Activated CD4-positive, alpha-beta T cell treated with anti-CD3 and anti-CD28 coated beads, Interleukin-2, amount 10 ng/mL, durations not matched to agents 24 days and 14 days (primary cell): ENCODE data around the gene PRR33. TPM values are rescaled to one million over a fixed set of nuclear protein-coding genes. Genes with fewer than 3 reads are reported as not detected.

Experiments
- DNase-seq: peaks from one replicate; pipeline ENCODE4 v3.0.0; 2022
- H3K27ac Mint-ChIP-seq: one replicate; pipeline ENCODE4 v1.8.0; 2022; ENCODE audit warnings: mild to moderate bottlenecking, mixed read lengths
- H3K27me3 Mint-ChIP-seq: one replicate; pipeline ENCODE4 v1.8.0; 2022; ENCODE audit warnings: mixed read lengths
- H3K36me3 Mint-ChIP-seq: one replicate; pipeline ENCODE4 v1.8.0; 2022; ENCODE audit warnings: low read depth, mild to moderate bottlenecking, mixed read lengths
- H3K4me1 Mint-ChIP-seq: one replicate; pipeline ENCODE4 v1.8.0; 2021; ENCODE audit warnings: mixed read lengths
- H3K4me3 Mint-ChIP-seq: one replicate; pipeline ENCODE4 v1.8.0; 2022; ENCODE audit warnings: mild to moderate bottlenecking, moderate library complexity, mixed read lengths
- H3K9me3 Mint-ChIP-seq: one replicate; pipeline ENCODE4 v1.8.0; 2021; ENCODE audit warnings: mixed read lengths
- intact Hi-C: fragments of 100-400 bp; cut with micrococcal nuclease; formaldehyde crosslinking; loops from one replicate; pipeline ENCODE4 v1.15.1; 2023
- total RNA-seq: library from RNA; stranded (reverse); gene quantifications from 2 replicates; pipeline ENCODE4 v1.2.3, GENCODE V29; 2022

Gene PRR33
- total RNA-seq, 1 donor from 2014 or later = not detected

DNA sequence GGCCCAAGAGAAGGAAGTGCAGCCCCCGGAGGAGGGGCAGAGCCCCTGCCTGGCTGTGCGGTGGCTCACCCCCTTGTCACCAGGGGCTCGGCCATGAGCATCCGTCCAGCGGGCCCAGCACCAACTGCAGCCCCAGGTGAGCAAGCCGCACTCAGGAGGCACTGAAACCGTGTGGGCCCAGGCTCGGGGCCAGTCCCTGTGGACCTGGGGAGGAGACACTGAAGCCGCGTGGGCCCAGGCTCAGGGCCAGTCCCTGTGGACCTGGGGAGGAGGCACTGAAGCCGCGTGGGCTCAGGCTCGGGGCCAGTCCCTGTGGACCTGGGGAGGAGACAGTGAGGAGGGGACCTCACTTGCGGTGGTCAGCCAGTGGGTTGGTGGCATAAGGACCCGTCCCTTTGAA, 24.9 kb downstream of the PRR33 start:
- Mint-ChIP-seq H3K4me3 (no peak overlapping the region), H3K4me1 (peaks cover 28% of the 10 kb centered on the region), H3K9me3 (no peaks in the 10 kb centered on the region), H3K27me3 (no peaks in the 10 kb centered on the region), H3K36me3 (peaks cover 30% of the 10 kb centered on the region), H3K27ac (no peak overlapping the region)
- intact Hi-C loops = no loop called here
- no peak for DNase-seq

DNA sequence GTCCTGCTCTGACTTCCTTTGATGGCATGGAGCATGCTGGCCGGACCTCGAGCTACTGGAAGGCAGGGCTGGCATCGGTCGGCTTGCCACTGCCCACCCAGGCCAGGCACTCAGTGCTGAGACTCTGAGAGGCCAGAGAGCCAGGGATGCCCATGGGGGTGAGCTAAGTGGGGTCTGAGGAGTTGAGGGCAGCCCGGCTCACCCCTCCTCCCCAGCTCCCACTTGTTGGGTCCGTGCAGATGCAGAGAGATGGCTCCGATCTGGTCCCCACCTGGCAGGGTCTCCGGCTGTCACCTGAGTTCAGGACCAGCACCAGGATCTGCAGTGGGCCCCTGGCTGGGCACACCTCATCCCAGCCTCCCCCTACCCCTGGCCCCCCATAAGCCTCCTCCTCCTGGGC, 25.5 kb downstream of the PRR33 start:
- Mint-ChIP-seq H3K27ac (no peak overlapping the region), H3K4me3 (no peak overlapping the region), H3K36me3 (peaks cover 30% of the 10 kb centered on the region), H3K9me3 (no peaks in the 10 kb centered on the region), H3K27me3 (no peaks in the 10 kb centered on the region), H3K4me1 (peaks cover 26% of the 10 kb centered on the region)
- intact Hi-C loops = no loop called here
- DNase-seq = no peak

DNA sequence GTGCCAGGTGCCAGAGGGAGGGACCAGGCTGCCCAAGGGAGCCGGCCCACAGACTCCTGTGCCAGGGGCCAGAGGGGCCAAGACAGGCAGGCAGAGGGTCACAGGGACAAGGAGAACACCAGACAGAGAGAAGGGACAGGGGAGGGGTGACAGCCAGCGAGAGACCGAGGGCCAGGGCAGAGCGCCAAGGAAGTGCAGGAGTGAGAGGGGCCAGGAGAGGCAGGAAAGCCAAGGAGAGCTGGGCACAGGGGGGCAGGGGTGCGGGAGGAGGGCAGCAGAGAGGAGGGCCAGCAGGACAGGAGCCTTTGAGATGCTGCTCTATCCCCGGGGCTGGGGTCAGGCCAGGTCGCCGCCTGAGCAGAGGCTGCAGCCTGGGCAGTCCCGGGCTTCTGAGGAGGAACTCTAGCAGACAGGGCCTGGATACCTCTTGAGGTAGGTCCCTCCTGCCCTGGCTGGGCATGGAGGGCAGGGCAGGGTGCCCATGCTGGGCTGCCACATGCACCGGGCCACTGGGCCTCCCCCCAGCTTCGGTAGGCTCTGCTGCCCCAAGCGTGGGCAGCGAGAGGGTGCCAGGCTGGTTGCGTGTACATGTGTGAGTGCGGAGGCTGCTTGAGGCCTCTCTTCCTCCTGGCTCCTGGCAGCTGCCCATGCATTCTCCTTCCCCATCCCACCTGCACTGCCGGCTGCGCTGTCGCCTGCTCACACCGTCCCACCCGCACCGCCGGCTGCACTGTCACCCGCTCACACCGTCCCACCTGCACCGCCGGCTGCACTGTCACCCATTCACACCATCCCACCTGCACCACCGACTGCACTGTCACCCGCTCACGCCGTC, 26.6 kb downstream of the PRR33 start:
- H3K36me3 Mint-ChIP-seq = peaks cover 25% of the 10 kb centered on the region
- intact Hi-C loops = no loop called here
- H3K4me1 Mint-ChIP-seq = peaks cover 16% of the 10 kb centered on the region
- H3K9me3 Mint-ChIP-seq = no peaks in the 10 kb centered on the region
- H3K27me3 Mint-ChIP-seq = no peaks in the 10 kb centered on the region
- no peak overlapping the region for H3K4me3 Mint-ChIP-seq
- H3K27ac Mint-ChIP-seq = peak overlapping the region; percentile 8
- DNase-seq = no peak

DNA sequence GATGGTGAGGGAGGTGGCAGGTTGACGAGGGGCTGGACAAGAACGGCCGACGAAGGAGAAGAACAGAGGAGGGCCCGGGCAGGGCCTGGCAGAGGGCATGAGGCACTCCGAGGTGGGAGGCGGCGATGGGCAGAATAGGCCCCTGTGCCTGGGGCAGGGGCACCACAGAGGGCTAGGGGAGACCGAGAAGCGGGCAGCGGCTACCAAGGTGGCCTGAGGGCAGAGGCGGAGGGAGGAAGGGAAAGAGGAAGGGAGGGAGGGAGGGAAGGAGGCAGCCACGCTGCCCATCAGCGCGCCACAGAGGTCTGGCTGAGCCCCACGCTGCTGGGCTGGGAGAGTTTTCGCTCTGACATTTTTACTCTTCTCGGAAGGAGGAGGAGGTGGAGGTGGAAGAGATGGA, 27.5 kb downstream of the PRR33 start:
- peaks cover 24% of the 10 kb centered on the region for H3K36me3 Mint-ChIP-seq
- H3K4me3 Mint-ChIP-seq = no peak overlapping the region
- peaks cover 15% of the 10 kb centered on the region for H3K4me1 Mint-ChIP-seq
- H3K27ac Mint-ChIP-seq = no peak overlapping the region
- no peak for DNase-seq
- no peaks in the 10 kb centered on the region for H3K27me3 Mint-ChIP-seq
- no peaks in the 10 kb centered on the region for H3K9me3 Mint-ChIP-seq
- intact Hi-C loops = no loop called here

DNA sequence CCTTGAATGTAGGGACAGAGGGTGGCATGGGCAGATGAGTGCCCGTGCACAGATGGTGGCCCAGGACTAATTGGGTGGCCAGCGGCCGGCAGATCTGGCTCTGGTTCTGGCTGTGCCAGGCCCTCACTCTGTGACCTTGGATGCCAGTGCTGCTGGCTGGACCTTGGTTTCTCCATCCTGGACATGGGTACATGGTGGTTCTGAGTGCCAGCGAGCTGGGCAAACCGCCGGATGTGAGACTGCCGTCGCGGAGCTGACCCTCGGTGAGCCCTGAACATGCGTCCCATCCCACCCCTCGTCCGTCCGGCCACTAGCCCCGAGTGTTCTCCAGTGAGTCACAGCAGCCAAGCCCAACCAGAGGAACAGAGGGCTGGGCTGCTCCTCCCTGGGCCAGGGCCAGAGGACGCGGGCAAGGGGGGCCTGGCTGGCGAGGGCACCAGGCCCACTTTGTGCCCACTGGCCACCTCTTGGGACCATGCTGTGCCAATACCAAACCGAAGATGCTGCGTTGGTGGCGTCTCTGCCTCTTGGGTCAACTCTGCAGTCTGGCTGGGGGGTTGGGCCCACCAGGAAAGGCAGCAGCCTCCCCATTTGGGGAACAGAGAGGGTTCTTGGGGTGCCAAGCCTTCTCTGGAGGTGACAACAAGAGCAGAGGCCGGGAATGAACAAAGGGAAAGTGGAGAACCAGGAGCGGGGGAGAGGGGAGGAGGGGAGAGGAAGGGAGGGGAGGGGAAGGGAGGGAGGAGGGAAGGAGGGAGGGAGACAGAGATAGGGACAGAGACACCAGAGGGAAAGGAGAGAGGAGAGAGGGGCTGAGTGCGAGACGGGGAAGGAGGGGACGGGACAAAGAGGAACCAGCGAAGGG, 28.1 kb downstream of the PRR33 start:
- Mint-ChIP-seq H3K36me3 (peaks cover 19% of the 10 kb centered on the region), H3K4me3 (no peak overlapping the region), H3K27ac (no peak overlapping the region), H3K27me3 (no peaks in the 10 kb centered on the region), H3K4me1 (peaks cover 12% of the 10 kb centered on the region), H3K9me3 (no peaks in the 10 kb centered on the region)
- intact Hi-C loops = no loop called here
- no peak for DNase-seq

DNA sequence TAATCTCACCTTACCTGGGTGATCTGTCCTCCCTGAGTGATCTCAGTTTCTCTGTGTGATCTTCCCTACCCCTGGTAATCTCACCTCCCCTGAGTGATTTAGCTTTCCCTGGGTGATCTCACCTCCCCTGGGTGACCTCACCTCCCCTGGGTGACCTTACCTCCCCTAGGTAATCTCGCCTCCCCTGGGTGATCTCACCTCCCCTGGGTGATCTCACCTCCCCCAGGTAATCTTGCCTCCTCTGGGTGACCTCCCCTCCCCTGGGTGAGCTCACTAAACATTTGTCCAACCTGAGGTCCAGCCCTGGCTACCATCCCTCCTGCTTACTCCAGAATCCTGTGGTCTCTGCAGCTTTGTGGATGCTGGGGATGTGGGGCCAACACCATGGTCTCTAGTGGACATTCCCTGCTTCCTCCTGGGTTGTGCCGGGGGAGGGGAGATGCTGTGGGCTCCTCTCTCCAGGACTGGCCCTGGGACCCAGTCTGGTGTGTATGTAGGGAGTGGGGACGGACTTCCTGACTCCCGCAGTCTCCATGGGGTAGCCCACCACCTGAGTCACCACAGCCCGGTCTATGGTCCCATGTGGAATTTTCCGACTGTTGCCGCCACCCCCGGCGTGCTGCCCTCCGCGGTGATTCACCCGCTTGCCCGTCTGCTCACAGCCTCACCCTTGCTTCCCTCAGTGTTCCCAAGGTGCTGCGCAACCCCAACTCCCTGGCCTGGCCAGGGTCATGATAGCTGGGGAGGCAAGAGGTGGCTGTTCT, 28.9 kb downstream of the PRR33 start:
- intact Hi-C loops = no loop called here
- DNase-seq = no peak
- Mint-ChIP-seq H3K4me1 (peaks cover 14% of the 10 kb centered on the region), H3K4me3 (no peak overlapping the region), H3K27ac (no peak overlapping the region), H3K27me3 (no peaks in the 10 kb centered on the region), H3K36me3 (peaks cover 17% of the 10 kb centered on the region), H3K9me3 (no peaks in the 10 kb centered on the region)

DNA sequence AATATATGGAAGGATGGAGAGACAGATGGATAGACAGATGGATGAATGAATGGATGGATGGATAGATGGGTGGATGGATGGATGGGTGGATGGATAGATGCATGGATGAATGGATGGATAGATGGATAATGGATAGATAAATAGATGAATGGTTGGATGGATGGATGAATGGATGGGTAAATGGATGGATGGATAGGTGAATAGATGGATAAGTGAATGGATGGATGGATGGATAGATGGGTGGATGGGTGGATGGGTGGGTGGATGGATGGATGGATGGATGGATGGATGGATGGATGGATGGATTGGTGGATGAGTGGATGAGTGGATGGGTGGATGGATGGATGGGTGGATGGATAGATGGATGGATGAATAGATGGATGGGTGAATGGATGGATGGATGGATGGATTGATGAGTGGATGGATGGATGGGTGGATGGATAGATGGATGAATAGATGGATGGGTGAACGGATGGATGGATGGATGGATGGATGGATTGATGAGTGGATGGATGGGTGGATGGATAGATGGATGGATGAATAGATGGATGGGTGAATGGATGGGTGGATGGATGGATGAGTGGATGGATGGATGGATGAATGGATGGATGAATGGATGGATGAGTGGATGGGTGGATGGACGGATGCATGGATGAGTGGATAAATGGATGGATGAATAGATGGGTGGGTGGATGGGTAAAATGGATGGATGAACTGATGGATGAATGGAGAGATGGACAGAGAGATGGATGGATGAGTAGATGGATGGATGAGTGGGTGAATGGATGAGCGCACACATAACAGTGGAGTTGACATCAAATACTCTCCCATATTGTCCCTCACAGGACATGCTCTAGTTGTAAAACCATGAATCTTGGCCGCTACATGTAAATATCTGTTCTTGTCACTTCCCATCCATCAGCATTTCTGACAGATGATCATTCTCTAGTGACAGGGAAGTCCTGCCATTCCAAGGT, 30.0 kb downstream of the PRR33 start:
- H3K4me3 Mint-ChIP-seq = no peak overlapping the region
- H3K27ac Mint-ChIP-seq = no peak overlapping the region
- peaks cover 14% of the 10 kb centered on the region for H3K36me3 Mint-ChIP-seq
- H3K9me3 Mint-ChIP-seq = no peaks in the 10 kb centered on the region
- intact Hi-C loops = no loop called here
- H3K27me3 Mint-ChIP-seq = no peaks in the 10 kb centered on the region
- peaks cover 12% of the 10 kb centered on the region for H3K4me1 Mint-ChIP-seq
- no peak for DNase-seq

DNA sequence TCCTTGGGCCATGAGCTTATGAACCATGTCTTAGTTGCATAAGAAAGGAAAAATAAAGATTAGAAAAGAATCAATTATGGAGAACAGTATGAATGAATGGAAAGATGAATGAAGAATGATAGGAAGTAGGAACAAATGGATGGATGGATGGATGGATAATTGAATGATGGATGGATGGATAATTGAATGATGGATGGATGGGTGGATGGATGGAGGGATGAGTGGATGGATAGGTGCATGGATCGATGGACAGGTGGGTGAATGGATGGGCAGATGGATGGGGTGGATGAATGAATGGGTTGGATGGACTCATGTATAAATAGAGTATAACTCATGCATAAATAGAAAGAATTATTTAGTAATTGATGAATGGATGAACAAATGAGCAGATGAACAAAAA, 31.6 kb downstream of the PRR33 start:
- intact Hi-C loops = no loop called here
- H3K4me1 Mint-ChIP-seq = peaks cover 12% of the 10 kb centered on the region
- H3K4me3 Mint-ChIP-seq = no peak overlapping the region
- no peaks in the 10 kb centered on the region for H3K9me3 Mint-ChIP-seq
- no peak overlapping the region for H3K27ac Mint-ChIP-seq
- peaks cover 5% of the 10 kb centered on the region for H3K36me3 Mint-ChIP-seq
- no peaks in the 10 kb centered on the region for H3K27me3 Mint-ChIP-seq
- no peak for DNase-seq

DNA sequence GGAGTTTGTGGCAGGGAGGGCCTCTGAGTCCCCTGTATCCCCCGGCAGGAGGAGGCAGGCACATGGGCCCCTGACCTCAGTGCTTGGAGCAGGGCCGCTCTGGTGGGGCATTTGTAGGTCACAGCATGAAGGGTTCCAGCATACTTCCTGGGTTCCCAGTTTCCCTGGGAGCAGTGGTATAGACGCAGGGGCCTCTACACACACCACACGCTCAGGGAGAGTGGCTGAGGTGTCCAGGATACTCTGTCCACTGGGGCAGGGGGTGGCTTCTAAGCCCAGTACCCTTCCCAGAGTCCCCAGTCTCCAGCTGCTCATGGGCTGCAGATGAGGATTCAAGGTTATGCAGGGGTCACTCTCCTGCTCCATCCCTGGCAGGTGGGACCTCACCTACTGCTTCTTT, 32.7 kb downstream of the PRR33 start:
- DNase-seq = no peak
- H3K9me3 Mint-ChIP-seq = no peaks in the 10 kb centered on the region
- peaks cover 12% of the 10 kb centered on the region for H3K4me1 Mint-ChIP-seq
- intact Hi-C loops = loop anchor here (5.0 kb wide), 1 partner anchor 408 kb away; no protein-coding TSS in a partner anchor
- peaks cover 6% of the 10 kb centered on the region for H3K36me3 Mint-ChIP-seq
- H3K27ac Mint-ChIP-seq = no peak overlapping the region
- no peaks in the 10 kb centered on the region for H3K27me3 Mint-ChIP-seq
- no peak overlapping the region for H3K4me3 Mint-ChIP-seq

DNA sequence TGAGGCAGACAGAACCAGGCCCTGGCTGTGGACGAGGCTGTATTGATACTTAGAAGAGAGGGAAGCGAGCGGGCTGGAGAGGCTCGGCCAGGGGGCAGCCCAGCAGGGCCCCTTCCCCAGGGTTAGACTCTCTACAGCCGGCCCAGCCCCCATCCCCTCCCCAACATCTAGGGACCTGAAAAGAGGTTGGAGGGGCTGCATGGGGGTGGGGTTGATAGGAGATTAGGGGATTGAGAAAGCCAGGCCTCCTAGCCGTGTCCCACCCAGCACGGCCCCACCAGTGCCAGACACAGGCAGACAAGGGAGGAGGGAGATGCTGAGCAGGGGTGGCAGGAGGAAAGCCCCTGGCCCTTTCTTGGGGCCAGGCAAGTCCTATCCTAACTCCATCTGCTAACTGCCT, 33.1 kb downstream of the PRR33 start:
- intact Hi-C loops = loop anchor here (5.0 kb wide), 1 partner anchor 409 kb away; no protein-coding TSS in a partner anchor

DNA sequence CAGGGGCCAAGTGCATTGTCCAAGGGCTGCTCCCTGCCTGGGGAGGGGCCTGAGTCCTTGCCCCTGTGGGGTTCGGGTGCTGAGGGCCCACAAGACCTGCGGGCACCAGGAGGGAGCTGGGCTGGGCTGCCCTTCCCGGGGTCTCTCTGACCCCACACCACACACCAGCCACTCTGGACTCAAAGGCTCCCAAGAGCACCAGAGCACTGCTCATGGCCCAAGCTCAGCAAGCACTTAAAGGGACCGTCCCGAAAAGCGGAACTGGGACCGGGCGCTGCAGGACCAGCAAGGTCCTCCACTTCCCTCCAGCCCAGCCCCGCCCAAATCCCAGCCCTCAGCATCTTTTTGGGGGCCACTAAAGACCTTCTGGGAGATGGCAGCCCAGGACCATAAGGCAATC, 33.5 kb downstream of the PRR33 start:
- H3K4me1 Mint-ChIP-seq = peaks cover 11% of the 10 kb centered on the region
- H3K4me3 Mint-ChIP-seq = no peak overlapping the region
- no peaks in the 10 kb centered on the region for H3K27me3 Mint-ChIP-seq
- intact Hi-C loops = loop anchor here (5.0 kb wide), 1 partner anchor 409 kb away; no protein-coding TSS in a partner anchor
- no peaks in the 10 kb centered on the region for H3K9me3 Mint-ChIP-seq
- peaks cover 8% of the 10 kb centered on the region for H3K36me3 Mint-ChIP-seq
- no peak for DNase-seq
- no peak overlapping the region for H3K27ac Mint-ChIP-seq

More for the DNA sequence above, 33.1 kb downstream of the PRR33 start:
- Mint-ChIP-seq H3K36me3 (peaks cover 8% of the 10 kb centered on the region), H3K27ac (no peak overlapping the region), H3K4me3 (no peak overlapping the region), H3K27me3 (no peaks in the 10 kb centered on the region), H3K9me3 (no peaks in the 10 kb centered on the region), H3K4me1 (peaks cover 11% of the 10 kb centered on the region)
- DNase-seq = no peak

DNA sequence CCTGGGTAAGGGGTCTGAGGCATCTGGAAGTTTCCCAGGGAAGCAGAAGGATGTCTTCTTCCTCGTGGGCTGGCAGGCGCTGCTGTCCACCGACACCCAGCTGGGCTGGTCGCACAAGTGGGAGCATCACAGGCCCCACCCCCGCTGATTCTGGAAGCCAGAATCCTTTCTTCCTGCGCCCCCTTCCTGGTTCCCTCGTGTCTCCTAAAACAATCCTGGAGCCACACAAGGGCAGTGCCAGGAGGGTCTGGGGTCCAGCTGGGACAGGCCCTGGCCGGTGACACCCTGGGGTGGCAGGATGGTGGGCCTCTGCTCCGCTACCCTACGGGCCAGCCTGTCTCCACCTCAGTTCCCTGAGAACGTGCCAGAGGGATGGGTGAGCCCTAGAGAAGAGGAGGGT, 34.6 kb downstream of the PRR33 start:
- Mint-ChIP-seq H3K36me3 (peaks cover 11% of the 10 kb centered on the region), H3K9me3 (no peaks in the 10 kb centered on the region), H3K27ac (no peak overlapping the region), H3K4me3 (no peak overlapping the region), H3K4me1 (peaks cover 19% of the 10 kb centered on the region), H3K27me3 (no peaks in the 10 kb centered on the region)
- intact Hi-C loops = loop anchor here (5.0 kb wide), 1 partner anchor 410 kb away; no protein-coding TSS in a partner anchor
- DNase-seq = no peak
